OCI-LY7 (cell line): ENCODE data around the gene RDH16. TPM values are rescaled to one million over a fixed set of nuclear protein-coding genes. Genes with fewer than 3 reads are reported as not detected.

Experiments used
- BruUV-seq: library from RNA; stranded (reverse); fragments of 400-500 nt; replicated peaks from 2 replicates; lab custom pipeline; 2021; lab: Mats Ljungman, UMichigan
- CTCF ChIA-PET: fragments of 300-600 bp; sonication (Branson Sonifier 250); formaldehyde crosslinking; loops from one replicate; lab custom pipeline; 2022; ENCODE audit warnings: antibody characterized with exemption; ENCODE audit not compliant: unreplicated experiment; lab: Charles Lee
- POLR2A ChIA-PET: fragments of 300-600 bp; sonication (Branson Sonifier 250); formaldehyde crosslinking; loops from one replicate; lab custom pipeline; 2022; ENCODE audit warnings: antibody characterized with exemption; lab: Charles Lee
- DNase-seq: peaks from one replicate; pipeline ENCODE4 v3.0.0-alpha.2; 2015; ENCODE audit warnings: low spot score
- H2AFZ ChIP-seq: fragments of 200-600 bp; sonication (generic), shearing (Covaris generic); 2 replicates; pipeline ENCODE4 v1.6.1; 2014; ENCODE audit warnings: mild to moderate bottlenecking, antibody characterized with exemption, low read length, moderate library complexity
- H3K27ac ChIP-seq: fragments of 200-600 bp; sonication (generic); 2 replicates; pipeline ENCODE4 v1.5.1; 2014; ENCODE audit warnings: mixed run types, low read depth, mild to moderate bottlenecking, moderate library complexity, low read length, inconsistent platforms; ENCODE audit not compliant: poor library complexity, severe bottlenecking
- H3K36me3 ChIP-seq: fragments of 200-600 bp; sonication (generic); 2 replicates; pipeline ENCODE4 v1.6.1; 2014; ENCODE audit warnings: mild to moderate bottlenecking, antibody characterized with exemption, low read length, moderate library complexity, mixed read lengths; ENCODE audit not compliant: insufficient read depth
- H3K4me1 ChIP-seq: fragments of 200-600 bp; sonication (generic); 2 replicates; pipeline ENCODE4 v1.5.1; 2014; ENCODE audit warnings: mild to moderate bottlenecking, low read length; ENCODE audit not compliant: insufficient read depth, poor library complexity, severe bottlenecking
- H3K4me2 ChIP-seq: fragments of 200-600 bp; sonication (generic); 2 replicates; pipeline ENCODE4 v1.6.1; 2014; ENCODE audit warnings: mild to moderate bottlenecking, low read length
- H3K4me3 ChIP-seq: fragments of 200-600 bp; sonication (generic); 2 replicates; pipeline ENCODE4 v1.5.1; 2014; ENCODE audit warnings: mild to moderate bottlenecking, low read depth, low read length; ENCODE audit not compliant: poor library complexity, severe bottlenecking
- H3K79me2 ChIP-seq: fragments of 200-600 bp; sonication (generic); 2 replicates; pipeline ENCODE4 v1.6.1; 2016; ENCODE audit warnings: low read depth, mild to moderate bottlenecking, low read length, moderate library complexity, mixed read lengths; ENCODE audit not compliant: insufficient read depth
- H3K9me2 ChIP-seq: fragments of 200-600 bp; sonication (generic); 2 replicates; pipeline ENCODE4 v1.6.1; 2016; ENCODE audit warnings: mild to moderate bottlenecking, low read length, mixed read lengths; ENCODE audit not compliant: insufficient read depth
- H3K9me3 ChIP-seq: fragments of 200-600 bp; sonication (generic); 2 replicates; pipeline ENCODE4 v1.6.1; 2014; ENCODE audit warnings: mild to moderate bottlenecking, mixed run types, low read length, mixed read lengths
- H4K20me1 ChIP-seq: fragments of 200-600 bp; sonication (generic); 2 replicates; pipeline ENCODE4 v1.6.1; 2014; ENCODE audit warnings: mild to moderate bottlenecking, antibody characterized with exemption, low read length, moderate library complexity, mixed read lengths; ENCODE audit not compliant: insufficient read depth
- EZH2phosphoT487 ChIP-seq: fragments of 200-600 bp; sonication (generic); IDR thresholded peaks from 2 replicates; pipeline ENCODE4 v1.6.1; 2018; ENCODE audit warnings: low read depth, borderline replicate concordance, mild to moderate bottlenecking, mixed run types, antibody characterized with exemption, low read length, moderate library complexity, mixed read lengths
- intact Hi-C: fragments of 100-400 bp; cut with micrococcal nuclease; formaldehyde crosslinking; loops from one replicate; pipeline ENCODE4 v1.10.0; 2022; ENCODE audit not compliant: unreplicated experiment
- total RNA-seq, 2 experiments: library from RNA; depleted of rRNA in 1 of 2; stranded (reverse); fragments of >200 nt in 1 of 2; shearing (Covaris generic) in 1 of 2; gene quantifications; 2 replicates each; pipeline ENCODE4 v1.2.3, GENCODE V29; 2014 to 2022
- TF ChIP-seq, protein P1 (sequence below): fragments of 200-600 bp; sonication (generic); conservative IDR thresholded peaks from 2 replicates; pipeline ENCODE4 v1.5.1; 2014; ENCODE audit warnings: mild to moderate bottlenecking, antibody characterized with exemption, low read length, moderate library complexity, mixed read lengths

RDH16 gene
- total RNA-seq, 2 experiments from 2014 or later, result 0.06 to 0.13 TPM

DNA sequence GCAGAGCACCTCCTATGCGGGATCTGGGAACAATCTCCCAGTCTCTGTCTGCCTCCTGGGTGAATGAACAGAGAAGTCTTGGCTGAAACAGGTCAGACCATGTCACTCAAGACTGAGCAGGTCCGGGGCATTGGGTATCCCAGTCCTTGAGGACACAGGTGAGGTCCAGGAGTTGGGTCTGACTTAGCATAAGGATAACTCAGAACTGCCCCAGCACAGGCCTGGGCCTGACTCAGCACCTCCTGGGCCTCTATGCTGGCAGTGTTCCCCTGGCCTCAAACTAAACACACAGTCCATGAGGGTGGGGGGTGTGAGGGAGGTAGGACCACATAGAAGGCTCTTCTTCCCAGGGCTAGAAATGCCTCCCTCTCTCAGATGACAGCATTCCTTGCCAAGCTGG lies 21.7 kb downstream of the RDH16 start:
- no peaks in the 10 kb centered on the region for H3K36me3 ChIP-seq
- ChIA-PET POLR2A (interaction anchor here (1.0 kb wide), 1 partner anchor 135 kb away, joined by 3 read pairs; no protein-coding TSS in a partner anchor), CTCF (no interaction called here)
- H3K4me3 ChIP-seq, result no peak overlapping the region
- H4K20me1 ChIP-seq, result no peaks in the 10 kb centered on the region
- no peak overlapping the region for H2AFZ ChIP-seq
- DNase-seq, result no peak
- H3K9me2 ChIP-seq, result no peaks in the 10 kb centered on the region
- intact Hi-C loops, result no loop called here
- no peak for TF ChIP-seq EZH2phosphoT487
- TF ChIP-seq, protein P1, sequence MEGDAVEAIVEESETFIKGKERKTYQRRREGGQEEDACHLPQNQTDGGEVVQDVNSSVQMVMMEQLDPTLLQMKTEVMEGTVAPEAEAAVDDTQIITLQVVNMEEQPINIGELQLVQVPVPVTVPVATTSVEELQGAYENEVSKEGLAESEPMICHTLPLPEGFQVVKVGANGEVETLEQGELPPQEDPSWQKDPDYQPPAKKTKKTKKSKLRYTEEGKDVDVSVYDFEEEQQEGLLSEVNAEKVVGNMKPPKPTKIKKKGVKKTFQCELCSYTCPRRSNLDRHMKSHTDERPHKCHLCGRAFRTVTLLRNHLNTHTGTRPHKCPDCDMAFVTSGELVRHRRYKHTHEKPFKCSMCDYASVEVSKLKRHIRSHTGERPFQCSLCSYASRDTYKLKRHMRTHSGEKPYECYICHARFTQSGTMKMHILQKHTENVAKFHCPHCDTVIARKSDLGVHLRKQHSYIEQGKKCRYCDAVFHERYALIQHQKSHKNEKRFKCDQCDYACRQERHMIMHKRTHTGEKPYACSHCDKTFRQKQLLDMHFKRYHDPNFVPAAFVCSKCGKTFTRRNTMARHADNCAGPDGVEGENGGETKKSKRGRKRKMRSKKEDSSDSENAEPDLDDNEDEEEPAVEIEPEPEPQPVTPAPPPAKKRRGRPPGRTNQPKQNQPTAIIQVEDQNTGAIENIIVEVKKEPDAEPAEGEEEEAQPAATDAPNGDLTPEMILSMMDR, result no peak
- no TSS peak for BruUV-seq
- no peaks in the 10 kb centered on the region for H3K9me3 ChIP-seq
- no peak overlapping the region for H3K27ac ChIP-seq
- no peak overlapping the region for H3K4me2 ChIP-seq
- peaks cover 6% of the 10 kb centered on the region for H3K4me1 ChIP-seq
- H3K79me2 ChIP-seq, result no peaks in the 10 kb centered on the region

DNA sequence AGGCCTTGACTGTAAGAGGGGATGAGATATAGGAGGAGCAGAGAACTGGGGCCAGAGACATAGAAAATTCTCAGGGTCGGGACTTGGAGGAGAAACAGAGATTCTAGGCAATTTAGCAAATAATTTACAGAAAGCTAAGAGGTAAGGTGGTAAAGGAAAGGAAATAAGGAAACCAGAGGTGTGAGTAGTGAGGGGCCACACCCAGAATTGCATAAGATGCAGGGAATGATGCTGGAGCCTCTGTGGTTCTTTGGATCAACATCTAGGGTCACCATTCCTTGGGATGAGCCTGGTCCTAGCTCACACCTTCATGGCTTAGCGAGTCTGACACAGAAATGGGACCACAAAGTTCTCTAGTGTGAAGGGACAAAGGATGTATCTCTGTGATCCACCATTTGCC lies 22.3 kb downstream of the RDH16 start:
- no TSS peak for BruUV-seq
- Histone ChIP-seq H3K36me3 (no peaks in the 10 kb centered on the region), H3K79me2 (no peaks in the 10 kb centered on the region), H3K9me3 (no peaks in the 10 kb centered on the region), H3K4me2 (no peak overlapping the region), H3K9me2 (no peaks in the 10 kb centered on the region), H3K27ac (no peak overlapping the region), H3K4me3 (no peak overlapping the region), H2AFZ (no peak overlapping the region), H4K20me1 (no peaks in the 10 kb centered on the region), H3K4me1 (peaks cover 6% of the 10 kb centered on the region)
- ChIA-PET CTCF (no interaction called here), POLR2A (no interaction called here)
- no peak for TF ChIP-seq EZH2phosphoT487
- TF ChIP-seq, protein P1, result no peak
- no peak for DNase-seq
- intact Hi-C loops, result no loop called here

DNA sequence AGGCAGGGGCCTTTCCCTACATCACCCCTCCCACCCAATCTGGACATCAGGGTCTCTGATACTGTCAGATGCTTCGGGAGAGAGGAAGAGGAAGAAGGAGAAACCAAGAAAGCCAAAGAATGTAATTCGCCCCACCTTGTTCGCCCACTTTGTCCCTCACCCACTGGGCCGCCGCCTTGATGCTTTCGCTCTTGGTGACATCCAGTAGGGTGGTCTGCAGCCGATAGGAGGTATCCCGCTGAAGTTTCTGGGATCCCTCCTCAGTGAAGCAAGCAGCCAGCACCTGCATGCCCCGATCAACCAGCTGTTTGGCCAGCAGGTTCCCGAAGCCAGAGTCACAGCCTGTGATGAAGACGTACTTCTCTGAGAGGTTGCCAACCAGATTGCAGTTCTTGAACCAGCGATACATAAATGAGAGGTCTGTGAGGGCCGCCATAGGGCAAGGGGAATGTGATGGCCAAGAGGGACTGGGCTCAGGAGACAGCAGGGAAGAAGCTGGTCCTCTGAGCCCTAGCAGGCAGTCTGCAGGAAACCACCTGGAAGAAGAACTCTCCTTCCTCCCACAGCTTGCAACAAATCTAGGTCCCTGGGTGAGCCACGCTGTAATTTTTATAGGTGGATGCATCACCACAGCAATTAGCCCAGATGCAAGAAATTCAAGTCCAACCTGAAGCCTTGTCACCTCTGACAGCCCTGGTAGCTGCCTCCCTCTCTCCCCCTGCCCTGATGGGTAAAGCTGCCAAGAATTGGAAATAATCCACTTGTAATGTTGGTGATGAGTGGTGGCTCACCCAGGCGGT lies 23.4 kb downstream of the RDH16 start, which contains the start of gene SDR9C7:
Gene SDR9C7, minus strand, starts transcription at position 583 of the 800 bp plus-strand sequence. Its CDS starts 147 bp downstream, at position 436.
- no TSS peak for BruUV-seq
- POLR2A ChIA-PET, result no interaction called here
- intact Hi-C loops, result no loop called here
- Histone ChIP-seq H3K4me2 (no peak within 1 kb of the TSS), H3K27ac (no peak within 1 kb of the TSS), H4K20me1 (no peaks in the 10 kb centered on the region), H3K4me3 (no peak within 1 kb of the TSS), H3K9me2 (no peaks in the 10 kb centered on the region), H3K4me1 (peaks cover 6% of the 10 kb centered on the region), H3K79me2 (no peaks in the 10 kb centered on the region), H3K36me3 (no peaks in the 10 kb centered on the region), H3K9me3 (no peaks in the 10 kb centered on the region), H2AFZ (no peak within 1 kb of the TSS)
- no peak for TF ChIP-seq EZH2phosphoT487
- TF ChIP-seq, protein P1, result no peak
- DNase-seq, result no peak
- CTCF ChIA-PET, result no interaction called here
